Esophagus muscularis mucosa (tissue), 3 donors: ENCODE results near the gene GGTLC2.

Experiments
- CTCF ChIP-seq, 3 experiments: fragments of 200-600 bp in 2 of 3; fragments of 450-650 bp in 1 of 3; sonication (generic) in 2 of 3; IDR thresholded peaks; one replicate each; pipeline ENCODE4 v1.5.1; 2017 to 2019; ENCODE audit warnings: antibody characterized with exemption in 3 of 3, mild to moderate bottlenecking in 2 of 3, moderate library complexity in 1 of 3
- POLR2A ChIP-seq: fragments of 450-650 bp; IDR thresholded peaks from one replicate; pipeline ENCODE4 v1.6.1; 2017; ENCODE audit warnings: antibody characterized with exemption, moderate library complexity, mild to moderate bottlenecking, low read depth
- POLR2AphosphoS5 ChIP-seq, 2 donors: sonication (generic); formaldehyde crosslinking; IDR thresholded peaks; one replicate each; pipeline ENCODE4 v1.6.1; 2017; ENCODE audit warnings: antibody characterized with exemption in 2 of 2

- TF ChIP-seq CTCF (IDR thresholded peaks at IDR 0.05): no peak
- TF ChIP-seq POLR2AphosphoS5 (IDR thresholded peaks at IDR 0.05): no peak
- no peak for TF ChIP-seq POLR2A
Observed at GRCh38 chr22:22604326-22605073, 39.9 kb upstream of the GGTLC2 start.
